GM21619 (cell line): Measurements from ENCODE around the gene ENOPH1.
"Not testable (repeated sequence)": the region's sequence is repeated elsewhere in the genome, so short reads cannot be mapped to it uniquely, and the experiment has no call there.

Source experiments
- ATAC-seq: cut with Tn5 transposase; IDR thresholded peaks from one replicate; pipeline ENCODE4 v1.9.1; 2021; ENCODE audit not compliant: unreplicated experiment

The ENOPH1 gene

DNA sequence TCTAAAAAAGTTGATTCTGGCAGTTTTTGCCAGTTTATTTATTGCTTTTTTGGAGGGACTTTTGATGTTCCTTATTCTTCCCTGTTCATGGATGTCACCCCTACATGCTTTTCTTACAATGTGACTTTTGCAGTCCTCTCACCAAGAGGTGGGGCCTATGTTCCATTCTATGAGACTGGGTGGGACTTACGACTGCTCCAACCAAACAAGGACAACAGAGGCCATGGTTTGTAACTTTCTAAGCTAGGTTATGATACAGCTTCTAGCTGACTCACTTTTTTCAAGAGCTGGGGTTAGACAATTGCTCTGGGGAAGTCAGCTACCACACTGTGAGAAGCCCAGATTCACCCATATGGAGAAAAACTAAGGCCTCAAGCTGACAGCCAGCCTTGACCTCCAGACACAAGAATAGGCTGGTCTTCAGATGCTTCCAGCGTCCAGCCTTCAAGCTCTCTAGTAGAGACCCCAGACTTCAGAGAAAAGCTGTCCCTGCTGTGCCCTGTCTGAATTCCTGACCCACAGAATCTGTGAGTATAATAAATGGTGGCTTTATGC, 39.5 kb downstream of the ENOPH1 start:
- ATAC-seq: no peak

GRCh38 chr4:82473080-82473479, 42.7 kb downstream of the ENOPH1 start:
- ATAC-seq: not testable (repeated sequence)

DNA sequence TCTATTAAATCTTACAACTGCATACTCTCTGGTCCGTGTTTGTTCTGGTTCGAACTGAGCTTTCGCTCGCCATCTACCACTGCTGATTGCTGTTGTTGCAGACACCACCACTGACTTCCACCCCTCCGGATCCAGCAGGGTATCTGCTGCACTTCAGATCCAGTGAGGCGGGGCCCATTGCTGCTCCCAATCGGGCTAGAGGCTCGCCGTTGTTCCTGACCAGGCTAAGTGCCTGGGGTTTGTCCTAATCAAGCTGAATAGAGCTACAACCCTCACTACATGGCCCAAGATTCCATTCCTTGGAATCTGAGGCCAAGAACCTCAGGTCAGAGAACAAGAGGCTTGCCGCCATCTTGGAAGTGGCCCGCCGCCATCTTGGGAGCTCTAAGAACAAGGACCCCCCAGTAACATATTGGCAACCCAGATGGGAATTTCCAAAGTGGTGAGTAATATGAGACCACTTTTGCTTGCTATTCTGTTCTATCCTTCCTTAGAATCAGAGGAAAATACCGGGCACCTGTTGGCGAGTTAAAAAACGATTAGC, 43.3 kb downstream of the ENOPH1 start:
- no peak for ATAC-seq

GRCh38 chr4:82475931-82476330, 45.5 kb downstream of the ENOPH1 start:
- not testable (repeated sequence) for ATAC-seq

DNA sequence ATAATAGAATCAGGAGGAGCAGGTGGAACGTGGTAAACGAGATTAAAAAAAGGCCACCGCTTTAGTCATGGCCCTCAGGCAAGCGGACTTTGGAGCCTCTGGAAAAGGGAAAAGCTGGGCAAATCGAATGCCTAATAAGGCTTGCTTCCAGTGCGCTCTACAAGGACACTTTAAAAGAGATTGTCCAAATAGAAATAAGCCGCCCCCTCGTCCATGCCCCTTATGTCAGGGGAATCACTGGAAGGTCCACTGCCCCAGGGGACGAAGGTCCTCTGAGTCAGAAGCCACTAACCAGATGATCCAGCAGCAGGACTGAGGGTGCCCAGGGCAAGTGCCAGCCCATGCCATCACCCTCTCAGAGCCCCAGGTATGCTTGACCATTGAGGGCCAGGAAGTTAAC, 47.1 kb downstream of the ENOPH1 start:
- ATAC-seq: not testable (repeated sequence)

GRCh38 chr4:82479562-82479961, 49.2 kb downstream of the ENOPH1 start:
- ATAC-seq: no peak

DNA sequence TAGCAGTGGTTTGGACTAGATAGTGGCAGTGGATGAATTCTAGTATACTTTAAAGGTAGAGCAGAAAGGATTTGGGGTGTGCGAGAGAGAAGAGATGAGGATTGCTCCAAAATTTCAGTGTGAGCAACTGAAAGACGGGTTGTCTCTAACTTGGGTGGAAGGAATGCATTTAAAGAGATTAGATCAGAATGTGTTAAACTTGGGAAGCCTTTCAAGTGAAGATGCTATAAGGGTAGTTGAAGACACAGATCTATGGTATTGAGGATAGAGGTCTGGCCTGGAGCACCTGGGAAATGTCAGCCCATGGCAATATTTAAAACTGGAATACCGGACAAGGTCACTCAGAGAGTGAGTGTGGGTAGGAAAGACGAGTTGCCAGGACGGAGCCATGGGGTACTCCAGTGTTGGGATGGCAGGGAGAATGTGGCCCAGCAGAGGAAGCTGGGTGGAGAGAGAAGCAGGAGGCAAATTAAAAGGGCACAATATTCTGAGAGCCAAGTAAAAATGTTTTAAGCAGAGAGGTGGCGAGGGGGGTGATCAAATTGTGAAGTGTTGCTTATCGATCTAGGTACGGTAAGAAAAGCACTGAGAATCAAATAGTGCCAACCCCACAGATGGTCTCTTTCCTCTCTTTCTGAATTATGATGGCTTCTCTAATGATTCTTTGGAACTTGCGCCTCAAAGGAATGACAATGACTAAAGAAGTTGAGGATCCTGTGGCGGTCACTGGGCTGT, 50.5 kb downstream of the ENOPH1 start:
- ATAC-seq: no peak

DNA sequence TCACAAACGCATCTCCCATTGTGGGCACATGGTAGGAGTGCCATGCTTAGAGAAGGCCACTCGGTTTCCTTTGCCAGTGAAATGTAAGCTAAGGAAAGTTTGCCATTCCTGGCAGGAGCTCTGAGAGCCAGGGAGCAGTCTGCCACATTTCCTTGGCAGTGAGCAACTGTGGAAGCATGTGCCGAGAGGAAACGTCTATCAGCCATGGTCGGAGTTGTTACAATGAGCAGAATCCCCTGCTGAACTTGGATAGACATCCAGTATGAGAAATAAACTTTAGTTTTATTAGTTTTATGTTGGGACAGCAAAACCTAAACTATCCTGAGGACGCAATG, 51.1 kb downstream of the ENOPH1 start:
- ATAC-seq: no peak

DNA sequence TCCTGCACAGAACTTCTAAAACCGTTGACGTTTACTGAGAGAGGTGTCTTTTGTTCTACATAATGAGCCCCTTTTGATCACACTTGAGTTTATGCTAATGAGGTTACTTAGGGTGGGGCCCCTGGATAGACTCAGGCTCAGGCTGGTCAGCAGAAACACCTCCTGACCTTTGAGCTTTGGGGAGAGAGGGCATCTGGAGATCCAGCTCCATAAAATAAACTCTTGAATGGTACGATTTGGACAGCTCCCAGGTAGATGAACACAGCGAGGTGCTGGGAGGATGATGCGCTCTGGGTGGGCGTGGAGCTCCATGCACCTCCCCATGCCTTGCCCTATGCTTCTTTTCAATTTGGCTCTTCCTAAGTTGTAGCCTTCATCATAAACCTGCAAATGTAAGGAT, 52.0 kb downstream of the ENOPH1 start:
- no peak for ATAC-seq

- no peak for ATAC-seq
These were observed 54.8 kb downstream of the ENOPH1 start for GRCh38 chr4:82484996-82485783.

- no peak for ATAC-seq
These were observed 58.7 kb downstream of the ENOPH1 start for GRCh38 chr4:82489076-82489475.

GRCh38 chr4:82489987-82490386, 59.6 kb downstream of the ENOPH1 start:
- ATAC-seq: no peak

GRCh38 chr4:82491251-82491960, 61.0 kb downstream of the ENOPH1 start:
- no peak for ATAC-seq

DNA sequence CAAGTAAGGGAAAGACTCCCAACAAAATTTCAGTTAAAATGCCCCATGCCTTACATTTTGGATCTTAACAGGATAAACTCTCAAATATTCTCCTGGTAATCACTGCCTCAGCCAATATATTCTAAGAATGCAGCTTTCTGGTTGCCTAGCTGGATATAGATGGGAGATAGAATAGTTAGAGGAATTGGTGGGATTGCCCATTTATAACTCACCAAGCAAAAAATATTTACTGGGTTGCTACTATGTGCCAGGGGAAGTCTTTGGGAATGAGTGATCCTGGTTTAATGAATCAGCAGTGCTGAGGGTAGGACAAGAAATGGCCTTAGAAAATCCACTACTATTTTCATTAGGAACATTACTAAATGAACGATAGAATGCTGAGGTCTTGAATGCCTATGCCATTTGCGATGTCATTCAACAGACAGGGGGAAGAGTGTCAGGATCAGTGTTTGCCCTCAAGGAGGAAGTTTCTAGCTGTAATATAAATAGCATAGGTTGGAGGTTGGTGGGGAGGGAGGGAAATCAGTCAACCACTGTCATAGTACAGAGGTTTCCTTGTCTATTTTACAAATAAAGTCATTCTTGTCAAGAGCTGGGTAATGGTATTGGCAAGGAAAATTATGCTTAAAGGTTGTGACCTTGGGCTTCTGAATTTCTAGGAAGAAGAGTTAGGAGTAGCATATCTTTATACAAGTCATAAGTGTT, 63.5 kb downstream of the ENOPH1 start:
- no peak for ATAC-seq

- no peak for ATAC-seq
These were observed 65.3 kb downstream of the ENOPH1 start for GRCh38 chr4:82495666-82496065.

- ATAC-seq: no peak
These were observed 66.0 kb downstream of the ENOPH1 start for GRCh38 chr4:82496349-82496748.

GRCh38 chr4:82499738-82500434, 69.5 kb downstream of the ENOPH1 start:
- ATAC-seq: no peak

GRCh38 chr4:82500435-82501153, 70.2 kb downstream of the ENOPH1 start:
- no peak for ATAC-seq

DNA sequence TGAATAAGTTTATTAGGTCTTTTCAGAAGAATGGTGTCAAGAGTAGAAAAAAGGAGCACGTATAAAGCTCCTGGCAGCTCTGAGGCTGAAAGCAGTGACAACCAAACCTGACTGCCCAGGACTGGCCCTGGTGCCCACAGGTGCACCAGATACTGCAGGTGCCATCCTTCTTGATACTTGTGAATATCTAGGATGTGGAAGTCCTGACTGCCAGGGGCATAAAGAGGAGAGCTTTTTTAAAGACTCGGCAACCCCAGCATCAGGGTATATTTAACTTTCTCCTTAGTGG, 70.7 kb downstream of the ENOPH1 start:
- no peak for ATAC-seq

DNA sequence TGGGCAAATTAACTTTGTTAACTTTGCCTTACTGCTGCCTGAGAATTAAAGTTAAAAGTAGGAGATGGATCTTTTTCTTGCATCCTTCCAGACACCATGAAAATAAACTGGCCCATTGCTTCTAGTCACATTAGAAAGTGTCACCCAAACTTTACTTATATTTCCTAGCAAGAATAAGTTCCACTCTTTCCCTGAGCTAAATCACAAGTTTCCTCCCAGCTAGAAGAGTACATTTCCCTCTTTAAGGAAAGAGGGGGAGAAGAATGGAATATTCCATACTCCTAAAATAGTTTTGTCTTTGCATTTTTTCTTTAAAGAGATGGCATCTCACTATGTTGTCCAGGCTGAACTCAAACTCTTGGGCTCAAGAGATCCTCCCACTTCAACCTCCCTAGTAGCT, 77.6 kb downstream of the ENOPH1 start:
- ATAC-seq: no peak
